GM12878 (cell line): Measurements from ENCODE around the gene TCF15. TPM values are rescaled to one million over a fixed set of nuclear protein-coding genes. Genes with fewer than 3 reads are reported as not detected.

Experiments
- ATAC-seq: fragments of 200-7000 bp; cut with Tn5 transposase; 3 replicates; pipeline ENCODE4 v1.9.1; 2020; ENCODE audit warnings: mild to moderate bottlenecking, moderate library complexity
- BruUV-seq: library from RNA; stranded (reverse); fragments of 400-500 nt; replicated peaks from 2 replicates; lab custom pipeline; 2021; lab: Mats Ljungman, UMichigan
- CTCF ChIA-PET: fragments of 300-600 bp; sonication (Branson Sonifier 250); formaldehyde crosslinking; extraction: SDS; loops from one replicate; lab custom pipeline; 2021; ENCODE audit warnings: inconsistent platforms; lab: Yijun Ruan, JAX
- POLR2A ChIA-PET: fragments of 350-600 bp; formaldehyde crosslinking; extraction: SDS; loops from one replicate; lab custom pipeline; 2021; ENCODE audit warnings: inconsistent platforms; lab: Charles Lee
- RAD21 ChIA-PET: fragments of 300-600 bp; sonication (Branson Sonifier 250); formaldehyde crosslinking; loops from one replicate; lab custom pipeline; 2023; ENCODE audit warnings: antibody characterized with exemption; ENCODE audit not compliant: unreplicated experiment; lab: Charles Lee
- SMC1A ChIA-PET: fragments of 300-600 bp; sonication (Branson Sonifier 250); formaldehyde crosslinking; loops from one replicate; lab custom pipeline; 2023; ENCODE audit not compliant: unreplicated experiment, uncharacterized antibody; lab: Charles Lee
- DNase-seq: peaks from one replicate; pipeline ENCODE4 v3.0.0-alpha.2; 2011; ENCODE audit warnings: low read depth, low spot score
- FAIRE-seq: peaks from 3 replicates; lab custom pipeline; 2011; peaks lifted over from hg19 to GRCh38; lab: Jason Lieb, UNC
- H2AFZ ChIP-seq: 2 replicates; pipeline ENCODE4 v1.6.0; 2011; ENCODE audit warnings: low read depth, low read length, control low read depth; ENCODE audit not compliant: control insufficient read depth
- H3K27ac ChIP-seq: 2 replicates; pipeline ENCODE4 v1.5.1; 2011; ENCODE audit warnings: control low read depth; ENCODE audit not compliant: control insufficient read depth, insufficient read depth
- H3K27me3 ChIP-seq, 2 experiments: replicated peaks in 1 of 2; 2 replicates each; pipeline versions ENCODE4 v1.6.0 to v1.6.1; 2011; ENCODE audit warnings: low read length in 1 of 2; ENCODE audit not compliant: control insufficient read depth in 2 of 2, insufficient read depth in 2 of 2
- H3K36me3 ChIP-seq, 2 experiments: 2 replicates each; pipeline ENCODE4 v1.5.1; 2011; ENCODE audit warnings: low read length in 1 of 2; ENCODE audit not compliant: control insufficient read depth in 2 of 2, insufficient read depth in 2 of 2
- H3K4me1 ChIP-seq: 2 replicates; pipeline ENCODE4 v1.6.1; 2011; ENCODE audit warnings: mild to moderate bottlenecking, low read length, moderate library complexity, mixed read lengths; ENCODE audit not compliant: control insufficient read depth, insufficient read depth
- H3K4me2 ChIP-seq: 2 replicates; pipeline ENCODE4 v1.6.0; 2011; ENCODE audit warnings: control low read depth; ENCODE audit not compliant: control insufficient read depth, insufficient read depth
- H3K4me3 ChIP-seq: fragments of 200-600 bp; sonication (generic); 2 replicates; pipeline ENCODE4 v1.5.1; 2016
- H3K79me2 ChIP-seq: 2 replicates; pipeline ENCODE4 v1.6.0; 2011; ENCODE audit warnings: low read length; ENCODE audit not compliant: control insufficient read depth, insufficient read depth
- H3K9ac ChIP-seq: 2 replicates; pipeline ENCODE4 v1.8.0; 2011; ENCODE audit warnings: low read length, control low read depth, mixed read lengths; ENCODE audit not compliant: control insufficient read depth, insufficient read depth
- H3K9me3 ChIP-seq: replicated peaks from 3 replicates; pipeline ENCODE4 v1.5.1; 2011; ENCODE audit warnings: mild to moderate bottlenecking, low read length; ENCODE audit not compliant: control insufficient read depth, insufficient read depth
- H4K20me1 ChIP-seq: 2 replicates; pipeline ENCODE4 v1.6.0; 2011; ENCODE audit not compliant: control insufficient read depth, insufficient read depth
- BCLAF1 ChIP-seq: fragments of 450-650 bp; IDR thresholded peaks from 2 replicates; pipeline ENCODE4 v1.6.1; 2017; ENCODE audit warnings: antibody characterized with exemption, mild to moderate bottlenecking, moderate library complexity
- CHD2 ChIP-seq: IDR thresholded peaks from 2 replicates; pipeline ENCODE4 v1.6.1; 2011; ENCODE audit warnings: low read depth, low read length, improper control_type of control experiment, borderline replicate concordance
- CREB1 ChIP-seq: IDR thresholded peaks from 2 replicates; pipeline ENCODE4 v1.6.1; 2012; ENCODE audit warnings: low read depth, mild to moderate bottlenecking, inconsistent platforms
- HDGF ChIP-seq: fragments of 450-650 bp; IDR thresholded peaks from 2 replicates; pipeline ENCODE4 v1.6.1; 2016; ENCODE audit warnings: antibody characterized with exemption
- KDM1A ChIP-seq: fragments of 200-600 bp; sonication (generic); IDR thresholded peaks from 2 replicates; pipeline ENCODE4 v1.6.1; 2016; ENCODE audit warnings: borderline replicate concordance
- NKRF ChIP-seq: fragments of 450-650 bp; conservative IDR thresholded peaks from 2 replicates; pipeline ENCODE4 v1.6.1; 2017; ENCODE audit warnings: mild to moderate bottlenecking, moderate library complexity
- POLR2AphosphoS5 ChIP-seq: IDR thresholded peaks from 2 replicates; pipeline ENCODE4 v1.6.1; 2011; ENCODE audit warnings: mild to moderate bottlenecking, low read length, inconsistent platforms
- RAD51 ChIP-seq: fragments of 450-650 bp; IDR thresholded peaks from 2 replicates; pipeline ENCODE4 v1.6.1; 2016; ENCODE audit warnings: moderate library complexity, mild to moderate bottlenecking, inconsistent platforms
- RCOR1 ChIP-seq: conservative IDR thresholded peaks from 2 replicates; pipeline ENCODE4 v1.6.1; 2012; ENCODE audit warnings: low read depth, low read length, improper control_type of control experiment
- TAF1 ChIP-seq: IDR thresholded peaks from 2 replicates; pipeline ENCODE4 v1.6.1; 2011; ENCODE audit warnings: mild to moderate bottlenecking, low read depth, low read length, borderline replicate concordance
- TCF7 ChIP-seq: IDR thresholded peaks from 2 replicates; pipeline ENCODE4 v1.6.1; 2014; ENCODE audit warnings: antibody characterized with exemption, borderline replicate concordance
- ZBED1 ChIP-seq: IDR thresholded peaks from 2 replicates; pipeline ENCODE4 v1.6.1; 2016; ENCODE audit warnings: borderline replicate concordance
- WGBS: methylation state at CpG from one replicate; pipeline ENCODE4 v1.1.6; 2016; ENCODE audit warnings: low lambda C conversion rate; ENCODE audit not compliant: insufficient replicate concordance, insufficient coverage; ENCODE audit errors: missing lambda C conversion rate; 5-methylcytosine and 5-hydroxymethylcytosine counted together
- in situ Hi-C: fragments of 300-500 bp; cut with MboI; formaldehyde crosslinking; loops from 9 replicates; pipeline ENCODE4 v1.14.3; 2018; ENCODE audit warnings: mixed read lengths
- intact Hi-C: fragments of 100-400 bp; cut with micrococcal nuclease; formaldehyde crosslinking; loops from one replicate; pipeline ENCODE4 v1.14.2; 2022; ENCODE audit not compliant: unreplicated experiment
- polyA plus RNA-seq, 11 experiments: library from polyadenylated mRNA; depleted of rRNA in 4 of 11; unstranded in 6 of 11; stranded (reverse) in 5 of 11; fragments of >200 nt; fragmentation: Nextera tagmentation in 4 of 11; fragmentation: Illumina TruSeq in 1 of 11; extraction: Ambion mirVana in 4 of 11; extraction: Trizol in 1 of 11; gene quantifications; 1 replicate in 1 of 11; 2 replicates in 10 of 11; pipeline versions ENCODE4 v1.2.1 to v1.2.3, GENCODE V29; 2011 to 2016; ENCODE audit warnings: inconsistent platforms in 2 of 11, missing spikeins in 2 of 11, low read depth in 1 of 11
- total RNA-seq, 4 experiments: library from RNA; depleted of rRNA in 3 of 4; stranded (reverse); fragments of >200 nt in 3 of 4; fragmentation: Illumina TruSeq in 1 of 4; extraction: Trizol in 1 of 4; gene quantifications; 2 replicates each; pipeline versions ENCODE4 v1.2.1 to v1.2.3, GENCODE V29; 2013 to 2021
- TF ChIP-seq, protein P1 (sequence below): IDR thresholded peaks from 2 replicates; pipeline ENCODE4 v1.6.1; 2012; ENCODE audit warnings: improper control_type of control experiment, low read depth, low read length; ENCODE audit not compliant: insufficient replicate concordance

Gene TCF15
- total and polyA plus RNA-seq, 10 of the 15 experiments (the other 5 are each of a cell fraction or from before 2014, with no cell fraction given): 0.08 TPM; not detected in 9

DNA sequence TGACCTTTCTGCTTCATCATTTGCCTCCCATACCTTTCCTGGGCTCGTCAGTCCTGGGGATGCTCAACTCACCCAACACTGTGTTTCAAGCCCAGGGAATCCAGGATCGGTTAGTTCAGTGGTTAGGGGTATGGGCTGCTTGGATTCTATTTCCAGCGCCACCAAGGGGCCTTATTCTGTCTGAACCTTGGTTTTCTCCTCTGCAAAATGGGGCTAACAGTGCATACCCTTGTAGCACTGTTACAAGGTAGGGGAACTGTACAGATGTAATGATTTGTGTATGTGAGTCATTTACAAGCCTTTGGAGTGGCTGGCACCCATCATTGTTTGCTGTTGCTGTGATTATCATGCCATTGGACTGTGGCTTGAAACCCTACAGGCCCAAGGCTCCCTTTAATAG is 52.0 kb downstream of the TCF15 start:
- Histone ChIP-seq H3K9ac (no peak overlapping the region), H3K9me3 (no peaks in the 10 kb centered on the region), H3K27me3 (no peaks in the 10 kb centered on the region; a peak in 3 of 4 replicates), H2AFZ (no peak overlapping the region), H3K36me3 (no peaks in the 10 kb centered on the region), H3K4me3 (no peak overlapping the region), H3K4me1 (no peaks in the 10 kb centered on the region), H4K20me1 (no peaks in the 10 kb centered on the region), H3K79me2 (no peaks in the 10 kb centered on the region), H3K4me2 (no peak overlapping the region), H3K27ac (no peak overlapping the region)
- no TSS peak for BruUV-seq
- CTCF ChIA-PET: interaction anchor here (0.7 to 0.8 kb wide), 2 partner anchors 87 to 109 kb away, joined by 3 read pairs; no protein-coding TSS in a partner anchor
- FAIRE-seq: no peak
- no peak for ATAC-seq
- POLR2A ChIA-PET: no interaction called here
- SMC1A ChIA-PET: no interaction called here
- in situ Hi-C loops: no loop called here
- intact Hi-C loops: no loop called here
- DNase-seq: no peak
- WGBS: 51% methylated on average over 3 of the region's 3 CpGs
- RAD21 ChIA-PET: no interaction called here
- no peak for TF ChIP-seq BCLAF1
- TF ChIP-seq KDM1A: no peak
- no peak for TF ChIP-seq CREB1
- TF ChIP-seq, protein P1, sequence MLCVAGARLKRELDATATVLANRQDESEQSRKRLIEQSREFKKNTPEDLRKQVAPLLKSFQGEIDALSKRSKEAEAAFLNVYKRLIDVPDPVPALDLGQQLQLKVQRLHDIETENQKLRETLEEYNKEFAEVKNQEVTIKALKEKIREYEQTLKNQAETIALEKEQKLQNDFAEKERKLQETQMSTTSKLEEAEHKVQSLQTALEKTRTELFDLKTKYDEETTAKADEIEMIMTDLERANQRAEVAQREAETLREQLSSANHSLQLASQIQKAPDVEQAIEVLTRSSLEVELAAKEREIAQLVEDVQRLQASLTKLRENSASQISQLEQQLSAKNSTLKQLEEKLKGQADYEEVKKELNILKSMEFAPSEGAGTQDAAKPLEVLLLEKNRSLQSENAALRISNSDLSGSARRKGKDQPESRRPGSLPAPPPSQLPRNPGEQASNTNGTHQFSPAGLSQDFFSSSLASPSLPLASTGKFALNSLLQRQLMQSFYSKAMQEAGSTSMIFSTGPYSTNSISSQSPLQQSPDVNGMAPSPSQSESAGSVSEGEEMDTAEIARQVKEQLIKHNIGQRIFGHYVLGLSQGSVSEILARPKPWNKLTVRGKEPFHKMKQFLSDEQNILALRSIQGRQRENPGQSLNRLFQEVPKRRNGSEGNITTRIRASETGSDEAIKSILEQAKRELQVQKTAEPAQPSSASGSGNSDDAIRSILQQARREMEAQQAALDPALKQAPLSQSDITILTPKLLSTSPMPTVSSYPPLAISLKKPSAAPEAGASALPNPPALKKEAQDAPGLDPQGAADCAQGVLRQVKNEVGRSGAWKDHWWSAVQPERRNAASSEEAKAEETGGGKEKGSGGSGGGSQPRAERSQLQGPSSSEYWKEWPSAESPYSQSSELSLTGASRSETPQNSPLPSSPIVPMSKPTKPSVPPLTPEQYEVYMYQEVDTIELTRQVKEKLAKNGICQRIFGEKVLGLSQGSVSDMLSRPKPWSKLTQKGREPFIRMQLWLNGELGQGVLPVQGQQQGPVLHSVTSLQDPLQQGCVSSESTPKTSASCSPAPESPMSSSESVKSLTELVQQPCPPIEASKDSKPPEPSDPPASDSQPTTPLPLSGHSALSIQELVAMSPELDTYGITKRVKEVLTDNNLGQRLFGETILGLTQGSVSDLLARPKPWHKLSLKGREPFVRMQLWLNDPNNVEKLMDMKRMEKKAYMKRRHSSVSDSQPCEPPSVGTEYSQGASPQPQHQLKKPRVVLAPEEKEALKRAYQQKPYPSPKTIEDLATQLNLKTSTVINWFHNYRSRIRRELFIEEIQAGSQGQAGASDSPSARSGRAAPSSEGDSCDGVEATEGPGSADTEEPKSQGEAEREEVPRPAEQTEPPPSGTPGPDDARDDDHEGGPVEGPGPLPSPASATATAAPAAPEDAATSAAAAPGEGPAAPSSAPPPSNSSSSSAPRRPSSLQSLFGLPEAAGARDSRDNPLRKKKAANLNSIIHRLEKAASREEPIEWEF: no peak
- no peak for TF ChIP-seq CHD2
- no peak for TF ChIP-seq HDGF
- no peak for TF ChIP-seq TCF7
- no peak for TF ChIP-seq RCOR1
- TF ChIP-seq RAD51: no peak
- TF ChIP-seq ZBED1: no peak
- no peak for TF ChIP-seq NKRF
- TF ChIP-seq POLR2AphosphoS5: no peak
- no peak for TF ChIP-seq TAF1
